Measurements from ENCODE around the gene CAPN14.
A peak's percentile ranks its signal among the peaks of the same experiment; 100 is the strongest.

Gene CAPN14

GRCh38 chr2:31256611-31257382 is 39.5 kb upstream of the CAPN14 start:
- H3K4me2 ChIP-seq: peak overlapping the region in 10 of 11 experiments; percentile 8 to 81 (median 58); a peak in 17 of 22 replicates
- no peaks in the 10 kb centered on the region for H3K27me3 ChIP-seq

GRCh38 chr2:31255911-31256571 is 38.7 kb upstream of the CAPN14 start:
- H4K20me1 ChIP-seq: peaks cover 0 to 8% (median 0%) of the 10 kb centered on the region in 11 experiments; a peak in 3 of 22 replicates
- H3K27ac ChIP-seq: peak overlapping the region in 4 of 11 experiments; percentile 3 to 49 (median 20); a peak in 4 of 22 replicates
- H3K4me1 ChIP-seq: peaks cover 17 to 75% (median 68%) of the 10 kb centered on the region in 10 experiments; a peak in 19 of 20 replicates
- no peaks in the 10 kb centered on the region for H3K27me3 ChIP-seq
- no peaks in the 10 kb centered on the region for H3K9me3 ChIP-seq (replicated peaks in 1 of 11)
- H3K36me3 ChIP-seq: peaks cover 0 to 64% (median 10%) of the 10 kb centered on the region in 11 experiments; a peak in 15 of 22 replicates
- H3K4me3 ChIP-seq: no peak overlapping the region
- H3K4me2 ChIP-seq: peak overlapping the region; percentile 8 to 81 (median 57); a peak in 18 of 22 replicates
- no peak for TF ChIP-seq Cebpa-rat (IDR thresholded peaks at IDR 0.05)
- 0 out of 22 replicates have a peak overlapping the region, but pooled peaks of 2 of the 11 experiments have one; percentile 4 to 13 for H3K9ac ChIP-seq

More at GRCh38 chr2:31256611-31257382, 39.5 kb upstream of the CAPN14 start:
- Histone ChIP-seq H4K20me1 (peaks cover 0 to 8% (median 0%) of the 10 kb centered on the region in 11 experiments; a peak in 3 of 22 replicates), H3K27ac (no peak overlapping the region), H3K9ac (0 out of 22 replicates have a peak overlapping the region, but pooled peaks of 1 of the 11 experiments have one; percentile 4), H3K4me3 (no peak overlapping the region), H3K36me3 (peaks cover 0 to 64% (median 16%) of the 10 kb centered on the region in 11 experiments; a peak in 14 of 22 replicates), H3K4me1 (peaks cover 16 to 71% (median 64%) of the 10 kb centered on the region in 10 experiments; a peak in 19 of 20 replicates), H3K9me3 (replicated peaks in 1 of 11) (no peaks in the 10 kb centered on the region)
- no peak for TF ChIP-seq Cebpa-rat (IDR thresholded peaks at IDR 0.05)

GRCh38 chr2:31254237-31255203 is 37.2 kb upstream of the CAPN14 start:
- H4K20me1 ChIP-seq: peaks cover 0 to 8% (median 0%) of the 10 kb centered on the region in 11 experiments; a peak in 3 of 22 replicates
- H3K36me3 ChIP-seq: peaks cover 0 to 61% (median 9%) of the 10 kb centered on the region in 11 experiments; a peak in 13 of 22 replicates
- peak overlapping the region in 9 of 11 experiments; percentile 40 to 81 (median 60); a peak in 16 of 22 replicates for H3K4me2 ChIP-seq
- no peak for TF ChIP-seq Cebpa-rat (IDR thresholded peaks at IDR 0.05)
- H3K4me1 ChIP-seq: peaks cover 17 to 79% (median 72%) of the 10 kb centered on the region in 10 experiments; a peak in 19 of 20 replicates
- peak overlapping the region in 3 of 11 experiments; percentile 30 to 35 (median 33); a peak in 4 of 22 replicates for H3K27ac ChIP-seq
- no peaks in the 10 kb centered on the region for H3K27me3 ChIP-seq
- H3K9me3 ChIP-seq (replicated peaks in 1 of 11): no peaks in the 10 kb centered on the region
- H3K4me3 ChIP-seq: no peak overlapping the region
- H3K9ac ChIP-seq: peak overlapping the region in 3 of 11 experiments; percentile 12 to 29 (median 15); a peak in 1 of 22 replicates

- H3K27me3 ChIP-seq: no peaks in the 10 kb centered on the region
- peak overlapping the region in 1 of 11 experiments; percentile 25; a peak in 3 of 22 replicates for H3K27ac ChIP-seq
- no peaks in the 10 kb centered on the region for H3K9me3 ChIP-seq (replicated peaks in 1 of 11)
- 0 out of 22 replicates have a peak overlapping the region, but pooled peaks of 3 of the 11 experiments have one; percentile 60 to 81 (median 76) for H3K4me2 ChIP-seq
- H4K20me1 ChIP-seq: peaks cover 0 to 8% (median 0%) of the 10 kb centered on the region in 11 experiments; a peak in 3 of 22 replicates
- peaks cover 17 to 74% (median 67%) of the 10 kb centered on the region in 10 experiments; a peak in 19 of 20 replicates for H3K4me1 ChIP-seq
- no peak overlapping the region for H3K4me3 ChIP-seq
- H3K9ac ChIP-seq: no peak overlapping the region
- H3K36me3 ChIP-seq: peaks cover 0 to 61% (median 19%) of the 10 kb centered on the region in 11 experiments; a peak in 14 of 22 replicates
- TF ChIP-seq Cebpa-rat (IDR thresholded peaks at IDR 0.05): no peak
Observed at GRCh38 chr2:31253356-31254131, 36.2 kb upstream of the CAPN14 start.

- Histone ChIP-seq H4K20me1 (peaks cover 0 to 8% (median 0%) of the 10 kb centered on the region in 11 experiments; a peak in 3 of 22 replicates), H3K4me2 (peak overlapping the region in 10 of 11 experiments; percentile 4 to 51 (median 20); a peak in 13 of 22 replicates), H3K36me3 (peaks cover 0 to 62% (median 27%) of the 10 kb centered on the region in 11 experiments; a peak in 15 of 22 replicates), H3K9me3 (replicated peaks in 1 of 11) (no peaks in the 10 kb centered on the region), H3K4me1 (peaks cover 14 to 64% (median 58%) of the 10 kb centered on the region in 10 experiments; a peak in 19 of 20 replicates), H3K9ac (no peak overlapping the region), H3K27me3 (no peaks in the 10 kb centered on the region), H3K4me3 (no peak overlapping the region), H3K27ac (no peak overlapping the region)
- no peak for TF ChIP-seq Cebpa-rat (IDR thresholded peaks at IDR 0.05)
Observed at GRCh38 chr2:31251851-31252250, 34.5 kb upstream of the CAPN14 start.

GRCh38 chr2:31251018-31251417 is 33.7 kb upstream of the CAPN14 start:
- TF ChIP-seq Cebpa-rat (IDR thresholded peaks at IDR 0.05): no peak
- H3K4me3 ChIP-seq: no peak overlapping the region
- no peaks in the 10 kb centered on the region for H3K27me3 ChIP-seq
- peak overlapping the region in 8 of 11 experiments; percentile 4 to 51 (median 28); a peak in 12 of 22 replicates for H3K4me2 ChIP-seq
- H3K9ac ChIP-seq: no peak overlapping the region
- peaks cover 14 to 64% (median 53%) of the 10 kb centered on the region in 10 experiments; a peak in 19 of 20 replicates for H3K4me1 ChIP-seq
- peaks cover 0 to 1% (median 0%) of the 10 kb centered on the region in 11 experiments; a peak in 2 of 22 replicates for H4K20me1 ChIP-seq
- H3K9me3 ChIP-seq (replicated peaks in 1 of 11): no peaks in the 10 kb centered on the region
- no peak overlapping the region for H3K27ac ChIP-seq
- H3K36me3 ChIP-seq: peaks cover 0 to 69% (median 29%) of the 10 kb centered on the region in 11 experiments; a peak in 16 of 22 replicates

Data from BLaER1 treated with 17β-estradiol and CSF1 and Interleukin-3, amounts not matched to agents 10 nM and 100 nM (cell line).